GM18951 (cell line): ENCODE measurements around the gene LRMDA.

Experiments used
- POLR2A ChIP-seq: IDR thresholded peaks from 4 replicates; pipeline ENCODE4 v1.6.1; 2011; ENCODE audit warnings: mild to moderate bottlenecking; ENCODE audit not compliant: insufficient read length, insufficient read depth; ENCODE audit errors: extremely low read depth
- in situ Hi-C: fragments of 300-500 bp; cut with MboI; formaldehyde crosslinking; loops from one replicate; pipeline ENCODE4 v1.12.0; 2022; ENCODE audit warnings: low sequenced_read_pairs, mixed read lengths, inconsistent platforms; ENCODE audit not compliant: unreplicated experiment

The LRMDA gene

DNA sequence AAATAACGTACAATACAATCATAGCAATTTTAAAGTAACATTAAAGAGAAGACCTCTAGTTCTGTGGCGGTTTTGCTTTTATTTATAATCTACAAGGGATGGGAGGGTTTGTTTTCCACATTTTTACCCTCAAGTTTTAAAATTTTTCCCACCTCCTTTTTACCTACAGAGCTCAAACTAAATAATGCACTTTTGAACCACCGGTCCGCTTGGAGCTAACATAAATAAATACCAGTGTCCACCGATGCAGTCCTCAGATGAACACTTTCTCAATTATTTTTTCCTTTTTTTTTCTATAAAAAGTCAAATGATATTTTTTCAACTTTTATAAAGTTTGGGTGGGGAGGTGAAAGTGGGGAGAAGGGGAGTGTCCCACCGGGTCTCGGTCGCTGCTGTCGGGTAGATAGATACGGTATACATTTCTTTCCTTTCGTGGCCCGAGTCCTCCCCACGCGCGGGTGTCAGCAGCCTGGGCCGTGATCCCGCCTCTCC lies 33.2 kb upstream of the LRMDA start:
- in situ Hi-C loops, result loop anchor here (10.0 to 25.0 kb wide), 3 partner anchors 514 to 907 kb away; no protein-coding TSS in a partner anchor

DNA sequence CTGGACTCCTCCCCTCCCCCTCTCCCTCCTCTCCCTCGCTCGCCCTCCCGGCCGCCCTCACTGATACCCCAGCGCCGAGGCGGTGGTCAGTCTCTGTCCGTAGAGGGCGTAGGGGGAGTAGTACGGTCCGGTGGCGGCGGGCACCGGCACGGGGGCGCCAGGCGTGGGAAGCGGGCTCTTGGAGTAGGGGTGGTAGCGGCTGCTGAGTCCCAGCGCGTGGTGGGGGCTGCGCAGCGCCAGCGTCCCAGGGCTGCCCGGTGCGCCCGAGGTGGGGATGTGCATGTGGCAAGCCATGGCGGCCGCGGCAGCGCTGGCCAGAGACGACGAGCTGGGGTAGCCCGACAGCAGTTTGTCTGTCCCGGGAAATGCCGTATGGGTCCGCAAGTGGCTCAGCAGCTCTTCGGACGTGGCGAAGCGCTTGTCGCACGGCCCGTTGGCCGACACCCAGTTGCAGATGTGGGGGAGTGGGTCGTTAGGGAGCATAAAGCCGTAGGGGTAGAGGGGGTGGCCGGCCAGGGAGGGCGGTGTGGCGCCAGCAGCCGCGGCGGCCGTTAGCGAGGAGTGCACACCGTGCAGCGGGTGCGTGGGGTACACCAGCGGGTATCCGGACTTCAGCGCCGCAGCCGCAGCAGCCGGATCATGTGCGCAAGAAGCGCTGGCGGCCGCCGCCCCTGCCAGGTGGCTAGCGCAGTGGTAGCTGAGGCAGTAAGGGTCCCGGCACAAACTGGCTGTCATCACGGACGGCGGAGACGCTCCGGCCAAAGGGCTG lies 32.5 kb upstream of the LRMDA start:
- no peak for TF ChIP-seq POLR2A
- in situ Hi-C loops, result loop anchor here (10.0 to 25.0 kb wide), 3 partner anchors 513 to 906 kb away; no protein-coding TSS in a partner anchor

More for the DNA sequence above, 33.2 kb upstream of the LRMDA start:
- TF ChIP-seq POLR2A, result no peak

DNA sequence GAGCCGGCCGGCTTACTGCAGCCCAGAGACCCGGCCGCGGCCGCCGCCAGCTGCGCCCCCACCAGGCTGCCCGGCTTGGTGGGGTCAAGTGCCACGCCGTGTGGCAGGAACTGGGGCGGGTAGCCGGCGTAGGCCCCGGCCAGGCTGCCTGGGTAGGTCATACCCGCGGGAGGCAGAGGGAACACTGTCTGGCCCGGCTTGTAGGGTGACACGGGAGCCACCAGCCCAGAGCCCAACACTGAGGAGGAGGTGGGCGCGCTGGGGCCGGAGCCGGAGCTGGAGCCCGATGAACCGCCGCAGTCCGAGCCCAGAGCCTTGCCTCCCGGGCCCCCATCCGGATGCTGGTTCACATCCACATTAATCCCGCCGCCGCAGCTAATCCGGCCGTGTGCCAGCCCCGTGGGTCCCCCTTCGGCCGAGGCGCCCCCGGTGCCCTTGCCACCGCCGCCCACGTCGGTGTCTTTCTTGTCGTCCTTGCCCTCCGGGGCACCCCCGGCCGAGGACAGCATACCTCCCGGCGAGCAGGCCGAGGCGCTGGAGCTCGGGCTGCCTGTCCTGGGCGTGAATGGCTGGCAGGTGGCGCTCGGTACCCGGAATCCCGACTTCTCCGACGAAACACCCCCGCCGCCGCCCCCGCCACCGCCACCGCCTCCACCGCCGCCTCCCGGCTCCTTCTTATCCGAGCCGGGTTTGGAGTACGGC lies 31.8 kb upstream of the LRMDA start:
- in situ Hi-C loops, result loop anchor here (10.0 to 25.0 kb wide), 3 partner anchors 513 to 905 kb away; no protein-coding TSS in a partner anchor
- peak; percentile 16 for TF ChIP-seq POLR2A

DNA sequence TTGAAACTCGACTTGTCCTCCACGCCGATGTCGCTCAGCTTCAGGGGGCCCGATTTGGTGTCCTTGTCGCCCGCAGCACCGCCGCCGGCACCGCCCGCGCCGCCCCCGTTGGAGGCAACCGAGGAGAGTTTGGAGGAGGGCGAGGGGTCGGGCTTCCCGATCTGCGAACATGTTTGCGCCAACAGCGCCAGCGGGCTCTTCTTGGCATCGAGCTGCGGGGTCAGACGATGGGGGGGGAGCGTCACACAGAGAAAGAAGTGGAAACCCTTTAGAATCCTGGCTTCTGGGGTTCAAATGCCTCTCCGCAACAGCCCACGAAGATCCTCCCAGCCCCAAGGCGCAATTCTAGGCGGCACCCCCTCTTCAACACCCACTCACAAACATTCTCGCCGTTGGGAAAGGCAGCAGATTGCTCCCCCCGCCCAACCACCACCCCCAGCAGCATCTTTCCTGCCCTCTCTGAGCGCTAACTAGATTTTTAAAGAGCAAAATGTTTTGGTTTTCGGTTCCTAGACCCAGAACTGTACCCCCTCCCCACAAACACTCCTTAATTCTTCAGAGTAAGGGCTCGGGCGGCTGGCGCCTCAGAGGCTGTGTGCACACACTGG lies 31.2 kb upstream of the LRMDA start:
- no peak for TF ChIP-seq POLR2A
- in situ Hi-C loops, result no loop called here

DNA sequence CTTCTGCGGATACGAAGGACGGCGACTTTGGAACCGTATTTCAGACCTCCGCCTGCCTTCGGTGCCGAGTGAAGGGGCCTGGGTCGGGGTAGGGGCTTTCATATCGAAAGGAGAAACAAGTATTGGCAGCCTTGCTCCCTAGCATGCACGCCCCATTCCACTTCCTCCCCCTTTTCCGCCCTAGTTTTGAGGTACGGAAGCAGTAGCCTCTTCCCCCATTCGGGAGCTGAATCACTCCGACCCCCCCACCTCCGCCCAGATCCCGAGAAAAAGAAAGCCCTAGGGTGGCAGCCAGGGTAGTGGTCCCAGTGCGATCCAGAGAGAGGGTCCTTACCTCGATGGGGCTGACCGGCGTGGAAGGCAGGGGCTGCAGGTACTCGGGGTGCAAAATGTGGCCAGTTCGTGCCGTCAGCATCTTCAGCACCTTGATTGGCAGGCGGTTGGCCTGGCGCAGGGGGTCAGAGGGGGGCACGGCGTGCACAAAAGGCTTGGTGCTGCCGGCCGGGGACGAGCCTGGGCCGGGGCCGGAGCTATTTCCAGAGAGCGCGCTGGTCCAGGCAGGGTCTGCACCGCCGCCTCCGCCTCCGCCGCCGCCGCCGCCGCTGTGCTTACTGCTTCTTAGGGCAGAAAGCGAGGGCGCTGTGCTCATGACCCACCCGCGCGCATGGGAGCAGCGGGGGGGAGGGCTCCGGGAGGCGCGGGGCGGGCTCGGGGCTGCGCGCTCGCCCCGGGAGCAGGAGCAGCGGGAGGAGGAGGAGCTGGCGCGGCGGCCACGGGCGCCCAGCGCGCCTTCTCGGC lies 30.5 kb upstream of the LRMDA start:
- in situ Hi-C loops, result no loop called here
- TF ChIP-seq POLR2A, result no peak

DNA sequence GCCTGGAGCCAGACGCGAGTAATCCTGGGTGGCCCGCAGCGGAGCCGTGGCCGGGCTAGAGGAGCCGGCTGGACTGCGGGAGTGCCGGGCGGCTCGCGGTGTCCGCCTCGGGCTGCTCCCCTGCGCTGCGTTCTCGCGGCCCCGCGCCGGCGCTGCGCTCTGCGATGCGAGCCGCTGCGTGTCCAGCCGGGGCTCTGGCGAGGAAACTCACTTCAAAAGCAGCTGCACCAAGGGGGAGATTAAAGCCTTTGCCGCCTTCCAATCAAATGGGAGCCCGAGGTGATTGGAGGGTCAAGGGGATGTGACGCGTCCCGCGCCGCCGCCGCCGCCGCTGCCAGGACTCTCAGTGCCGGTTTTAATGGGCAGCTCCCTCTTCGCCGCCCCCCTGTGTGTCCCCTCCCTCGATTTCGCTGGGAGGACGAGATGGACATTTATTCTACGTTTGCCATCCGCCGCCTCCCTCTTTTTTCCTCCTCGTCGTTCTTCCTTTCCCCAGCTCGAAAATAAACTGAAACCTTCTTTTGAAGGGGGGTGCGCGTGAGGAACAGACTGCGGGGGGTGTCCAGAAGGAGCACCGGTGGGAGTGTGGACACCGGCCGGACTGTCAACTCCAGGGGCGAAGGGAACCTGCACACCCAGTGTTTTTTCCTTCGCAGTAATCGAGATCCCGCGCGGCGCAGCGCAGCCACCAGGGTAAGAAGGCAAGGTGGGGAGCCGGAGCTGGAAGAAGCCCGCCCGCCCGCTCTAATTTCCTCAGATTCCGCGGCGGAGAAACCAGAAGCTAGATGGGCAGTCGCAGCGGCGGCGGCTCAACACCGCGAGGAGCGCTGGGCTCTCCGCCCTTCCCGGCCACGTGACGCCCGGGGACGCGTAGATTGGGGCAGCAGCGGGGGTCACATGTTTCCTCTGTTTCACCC lies 29.6 kb upstream of the LRMDA start, which contains the start of gene ZNF503:
ZNF503 (minus strand) TSS at position 196 of the 917 bp plus-strand sequence. CDS start 345 bp downstream, outside the sequence.
- TF ChIP-seq POLR2A, result peak; percentile 95
- in situ Hi-C loops, result no loop called here

DNA sequence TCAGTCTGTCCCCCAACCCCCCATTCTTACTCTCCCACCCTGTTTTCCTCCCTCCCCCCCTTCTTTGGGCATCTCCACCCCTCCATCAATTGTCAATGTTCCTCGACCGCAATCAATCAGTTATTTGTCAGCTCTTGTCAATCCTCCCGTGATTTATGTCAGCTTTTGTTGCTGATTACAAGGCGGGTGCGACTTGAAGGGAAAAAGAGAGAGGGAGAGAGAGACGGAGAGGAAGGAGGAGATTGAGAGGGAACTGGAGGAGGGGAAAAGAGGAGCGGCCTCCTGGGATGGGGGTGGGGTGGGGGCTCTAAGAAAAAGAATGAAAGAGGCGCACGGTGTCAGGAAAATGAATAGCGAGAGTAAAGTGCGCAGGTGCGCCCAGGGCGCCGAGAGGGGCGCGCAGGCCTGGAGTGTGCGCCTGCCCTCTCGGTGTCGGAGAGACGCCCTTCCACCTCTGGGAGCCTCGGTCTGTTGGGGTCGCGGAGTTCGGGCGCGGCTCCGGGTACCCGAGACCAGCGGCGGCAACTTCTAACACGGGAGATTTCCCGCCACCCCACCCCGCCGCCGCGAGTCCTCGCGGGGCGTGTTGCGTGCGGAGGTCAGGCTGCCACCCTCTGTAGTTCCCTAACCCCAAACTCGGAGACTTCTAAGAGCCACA lies 28.8 kb upstream of the LRMDA start:
- TF ChIP-seq POLR2A, result no peak
- in situ Hi-C loops, result no loop called here

DNA sequence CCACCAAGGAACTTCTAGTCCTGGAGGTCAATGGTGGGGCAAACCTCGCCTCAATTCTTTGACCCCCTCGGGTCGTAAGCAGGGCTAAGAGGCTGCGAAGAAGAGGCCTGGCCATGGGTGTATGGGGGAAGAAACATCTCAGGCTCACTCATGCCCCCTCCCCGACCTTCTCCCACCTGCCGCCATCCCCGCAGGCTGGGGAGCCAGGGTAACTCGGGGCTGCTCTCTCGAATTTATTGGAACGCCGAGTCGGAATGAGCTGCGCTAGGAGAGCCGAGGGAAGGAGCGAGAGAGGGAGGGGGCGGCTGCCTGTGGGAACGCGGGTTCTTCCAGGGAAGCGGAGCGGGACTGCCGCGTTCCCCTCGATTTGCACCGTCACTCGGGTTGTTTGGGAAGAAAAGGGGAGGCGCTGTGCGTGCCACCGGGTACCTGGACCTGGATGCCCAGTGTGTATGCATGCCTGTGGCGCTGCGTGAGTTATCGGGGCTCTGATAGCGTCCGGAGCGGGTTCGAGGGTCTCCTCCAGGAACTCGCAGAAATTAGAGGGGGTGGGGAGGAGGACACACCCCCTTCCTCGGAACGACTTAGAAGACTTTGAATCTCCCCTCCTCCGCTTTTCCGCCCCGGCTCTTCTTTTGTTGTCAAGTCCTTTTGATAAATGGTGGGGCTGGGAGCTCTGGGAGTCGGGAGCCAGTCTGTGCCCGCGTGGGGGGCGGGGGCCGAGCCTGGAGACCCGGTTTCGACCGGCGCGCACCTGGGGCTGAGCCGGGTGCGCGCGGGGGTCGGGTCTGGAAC lies 28.1 kb upstream of the LRMDA start:
- in situ Hi-C loops, result no loop called here

DNA sequence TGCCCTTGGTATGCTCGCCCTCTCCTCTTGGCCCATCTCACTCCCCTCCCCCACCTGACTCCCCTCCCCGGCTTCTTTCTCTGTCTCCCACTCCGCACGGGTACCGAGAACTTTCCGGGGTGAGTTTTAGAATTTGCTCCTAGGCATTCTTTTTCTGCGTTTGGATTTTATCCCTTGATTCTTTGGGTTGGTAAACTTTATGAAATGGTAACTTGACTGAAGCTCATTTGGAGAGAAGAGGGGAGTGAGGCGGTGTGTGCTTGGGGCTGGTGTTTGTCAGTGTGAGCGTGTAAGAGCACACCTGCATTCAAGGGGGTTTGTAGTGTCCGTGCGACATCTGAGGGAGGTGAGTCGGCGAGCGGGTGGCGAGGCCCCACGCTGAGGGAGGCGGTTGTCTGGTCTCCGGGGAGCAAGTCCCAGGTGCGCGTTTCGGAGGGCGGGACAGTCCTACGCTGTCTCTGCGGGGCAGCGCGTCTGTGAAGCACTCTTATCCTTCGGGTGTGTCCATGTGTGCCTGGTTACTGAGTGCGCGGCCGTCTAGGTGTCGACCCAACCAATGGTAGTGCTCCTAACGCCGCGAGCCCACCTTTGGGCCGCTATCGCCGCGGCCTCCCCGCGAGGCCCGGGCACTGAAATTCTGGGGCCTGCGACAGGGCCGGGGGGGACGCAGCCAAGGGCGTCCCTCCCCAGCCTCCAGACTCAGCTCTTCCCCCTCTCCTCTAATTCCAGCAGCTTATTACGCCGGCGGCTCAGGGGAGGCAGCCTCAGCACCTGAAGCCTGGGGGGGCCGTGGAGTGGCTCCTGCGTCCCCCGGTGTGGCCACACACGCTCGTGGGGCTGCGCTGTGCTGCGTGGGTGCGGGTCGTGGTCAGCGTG lies 27.2 kb upstream of the LRMDA start:
- in situ Hi-C loops, result no loop called here
- TF ChIP-seq POLR2A, result peak; percentile 43

More for the DNA sequence above, 28.1 kb upstream of the LRMDA start:
- peak; percentile 22 for TF ChIP-seq POLR2A
